HepG2 (cell line): Measurements from ENCODE around the gene CSDE1. TPM values are rescaled to one million over a fixed set of nuclear protein-coding genes. Genes with fewer than 3 reads are reported as not detected.

Experiments used
- ATF7-NPFF ChIP-seq: sonication (generic); formaldehyde crosslinking; IDR thresholded peaks from 2 replicates; pipeline ENCODE4 v1.8.1; 2023; ENCODE audit warnings: mild to moderate bottlenecking, low read depth, missing genetic modification reagents, moderate library complexity
- BRD4 ChIP-seq: sonication (generic); formaldehyde crosslinking; IDR thresholded peaks from 2 replicates; pipeline ENCODE4 v1.4.0; 2020; ENCODE audit warnings: missing genetic modification reagents
- DMAP1 ChIP-seq: IDR thresholded peaks from 2 replicates; pipeline ENCODE4 v1.6.1; 2016
- DPF2 ChIP-seq: sonication (generic); formaldehyde crosslinking; IDR thresholded peaks from 2 replicates; pipeline ENCODE4 v1.4.0; 2020; ENCODE audit warnings: mild to moderate bottlenecking, low read depth, missing genetic modification reagents, borderline replicate concordance
- HOXA3 ChIP-seq: sonication (generic); formaldehyde crosslinking; IDR thresholded peaks from 2 replicates; pipeline ENCODE4 v1.5.0; 2020; ENCODE audit warnings: missing genetic modification reagents
- KMT2B ChIP-seq: IDR thresholded peaks from 2 replicates; pipeline ENCODE4 v1.6.1; 2016; ENCODE audit warnings: missing genetic modification reagents, missing compliant biosample characterization
- MBD4 ChIP-seq: IDR thresholded peaks from 2 replicates; pipeline ENCODE4 v1.6.1; 2012; ENCODE audit warnings: low read length, inconsistent platforms, borderline replicate concordance
- MYNN ChIP-seq: sonication (generic); formaldehyde crosslinking; IDR thresholded peaks from 2 replicates; pipeline ENCODE4 v1.4.0; 2020; ENCODE audit warnings: mild to moderate bottlenecking, low read depth, missing genetic modification reagents
- RORA ChIP-seq: sonication (generic); formaldehyde crosslinking; IDR thresholded peaks from 2 replicates; pipeline ENCODE4 v1.5.0; 2020; ENCODE audit warnings: mild to moderate bottlenecking, missing genetic modification reagents, moderate library complexity
- SMAD3 ChIP-seq: sonication (generic); formaldehyde crosslinking; IDR thresholded peaks from 2 replicates; pipeline ENCODE4 v1.4.0; 2020; ENCODE audit warnings: missing genetic modification reagents
- TAF15 ChIP-seq: fragments of 200-400 bp; formaldehyde crosslinking; IDR thresholded peaks from one replicate; pipeline ENCODE4 v1.6.1; 2018; ENCODE audit warnings: mild to moderate bottlenecking, low read depth, low read length; ENCODE audit not compliant: poor library complexity, severe bottlenecking
- THYN1 ChIP-seq: sonication (generic); formaldehyde crosslinking; IDR thresholded peaks from 2 replicates; pipeline ENCODE4 v1.8.1; 2023; ENCODE audit warnings: low read depth, mild to moderate bottlenecking, moderate library complexity, missing genetic modification reagents, borderline replicate concordance
- ZFP1 ChIP-seq: IDR thresholded peaks from 2 replicates; pipeline ENCODE4 v1.6.1; 2016
- ZNF121 ChIP-seq: sonication (generic); formaldehyde crosslinking; IDR thresholded peaks from 2 replicates; pipeline ENCODE4 v1.5.0; 2020; ENCODE audit warnings: mild to moderate bottlenecking, missing genetic modification reagents
- ZNF253 ChIP-seq: sonication (generic); formaldehyde crosslinking; IDR thresholded peaks from 2 replicates; pipeline ENCODE4 v1.8.0; 2022; ENCODE audit warnings: mild to moderate bottlenecking, missing genetic modification reagents, borderline replicate concordance
- ZNF264 ChIP-seq: sonication (generic); formaldehyde crosslinking; IDR thresholded peaks from 2 replicates; pipeline ENCODE4 v1.4.0; 2020; ENCODE audit warnings: missing genetic modification reagents
- ZNF333 ChIP-seq: sonication (generic); formaldehyde crosslinking; IDR thresholded peaks from 2 replicates; pipeline ENCODE4 v1.4.0; 2020; ENCODE audit warnings: mild to moderate bottlenecking, missing genetic modification reagents, borderline replicate concordance
- ZNF598 ChIP-seq: sonication (generic); formaldehyde crosslinking; IDR thresholded peaks from 2 replicates; pipeline ENCODE4 v1.5.1; 2020; ENCODE audit warnings: mild to moderate bottlenecking, missing genetic modification reagents, borderline replicate concordance
- ZNF790 ChIP-seq: sonication (generic); formaldehyde crosslinking; IDR thresholded peaks from 2 replicates; pipeline ENCODE4 v1.8.0; 2022; ENCODE audit warnings: missing genetic modification reagents, mild to moderate bottlenecking, borderline replicate concordance
- ZSCAN30 ChIP-seq: sonication (generic); formaldehyde crosslinking; IDR thresholded peaks from 2 replicates; pipeline ENCODE4 v1.5.0; 2020; ENCODE audit warnings: mild to moderate bottlenecking, missing genetic modification reagents
- polyA plus RNA-seq, 8 experiments: library from polyadenylated mRNA; depleted of rRNA in 3 of 8; stranded (reverse) in 7 of 8; unstranded in 1 of 8; fragments of >200 nt; fragmentation: Illumina TruSeq in 4 of 8; extraction: Trizol in 4 of 8; gene quantifications; 2 replicates each; pipeline versions ENCODE4 v1.2.1 to v1.2.3, GENCODE V29; 2011 to 2016; ENCODE audit warnings: low read depth in 4 of 8, missing spikeins in 1 of 8, mixed read lengths in 1 of 8; ENCODE audit not compliant: insufficient read depth in 1 of 8
- total RNA-seq, 5 experiments: library from RNA; depleted of rRNA; stranded (reverse); fragments of >200 nt; fragmentation: Illumina TruSeq; extraction: Trizol; gene quantifications; 2 replicates each; pipeline ENCODE4 v1.2.3, GENCODE V29; 2016; ENCODE audit warnings: low read depth in 1 of 5
- TF ChIP-seq, protein P1 (sequence below): IDR thresholded peaks from 2 replicates; pipeline ENCODE4 v1.6.1; 2016; ENCODE audit warnings: missing compliant biosample characterization, missing genetic modification reagents, borderline replicate concordance
- TF ChIP-seq, protein P2 (sequence below): IDR thresholded peaks from 2 replicates; pipeline ENCODE4 v1.6.1; 2016; ENCODE audit warnings: mild to moderate bottlenecking
- TF ChIP-seq, protein P3 (sequence below): IDR thresholded peaks from 2 replicates; pipeline ENCODE4 v1.6.1; 2016

The CSDE1 gene
- total and polyA plus RNA-seq, 2 of the 13 experiments (the other 11 are each of a cell fraction or from before 2014, with no cell fraction given), result 150 to 313 TPM

DNA sequence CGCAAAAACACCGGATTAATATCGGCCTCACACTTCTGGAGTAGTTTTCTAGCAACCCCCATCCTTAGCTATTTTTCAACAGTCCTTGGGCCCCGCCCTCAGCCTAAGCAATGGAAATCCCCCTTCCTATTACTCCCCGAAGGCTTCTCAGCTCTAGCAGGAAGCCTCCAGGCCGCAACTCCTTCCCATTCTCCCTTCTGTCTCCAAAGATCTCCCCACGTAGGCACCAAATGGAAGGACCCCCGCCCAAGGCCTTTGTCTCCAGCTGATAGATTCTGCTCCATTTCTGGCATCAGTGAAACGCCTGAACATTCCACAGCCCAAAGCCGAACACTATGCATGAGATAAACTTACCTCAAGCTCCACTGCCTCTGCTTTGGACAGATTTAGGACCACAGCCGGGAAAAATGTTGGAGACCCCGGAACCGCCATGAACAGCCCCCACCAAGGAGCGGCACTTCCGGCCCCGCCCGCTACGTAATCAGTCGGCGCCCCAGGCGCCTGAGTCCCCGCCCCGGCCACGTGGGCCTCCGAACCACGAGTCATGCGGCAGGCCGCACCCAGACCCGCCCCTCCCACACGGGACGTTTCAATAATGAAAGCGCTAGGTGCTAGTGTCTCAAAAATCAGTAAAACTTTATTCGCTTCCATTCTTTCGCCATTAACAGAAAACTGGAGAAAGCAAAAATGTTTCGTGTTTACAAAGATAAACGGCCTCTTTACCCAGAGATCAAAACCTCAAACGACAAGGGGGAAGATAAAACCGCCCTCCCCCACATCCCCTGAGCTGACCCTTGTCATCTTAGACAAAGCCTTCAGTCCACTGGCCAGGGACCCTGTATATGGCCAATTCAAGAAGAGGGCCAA lies 41.2 kb downstream of the CSDE1 start, which contains the start of gene NRAS (continued):
- TF ChIP-seq, protein P1, sequence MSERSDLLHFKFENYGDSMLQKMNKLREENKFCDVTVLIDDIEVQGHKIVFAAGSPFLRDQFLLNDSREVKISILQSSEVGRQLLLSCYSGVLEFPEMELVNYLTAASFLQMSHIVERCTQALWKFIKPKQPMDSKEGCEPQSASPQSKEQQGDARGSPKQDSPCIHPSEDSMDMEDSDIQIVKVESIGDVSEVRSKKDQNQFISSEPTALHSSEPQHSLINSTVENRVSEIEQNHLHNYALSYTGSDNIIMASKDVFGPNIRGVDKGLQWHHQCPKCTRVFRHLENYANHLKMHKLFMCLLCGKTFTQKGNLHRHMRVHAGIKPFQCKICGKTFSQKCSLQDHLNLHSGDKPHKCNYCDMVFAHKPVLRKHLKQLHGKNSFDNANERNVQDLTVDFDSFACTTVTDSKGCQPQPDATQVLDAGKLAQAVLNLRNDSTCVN (CRISPR knock-in tag), result 0 out of 2 replicates have a peak, but pooled peaks have one; percentile 37
- TF ChIP-seq MBD4 (peak; percentile 84), ZNF333 (CRISPR knock-in tag) (0 out of 2 replicates have a peak, but pooled peaks have one; percentile 44), ZSCAN30 (peak; percentile 8; the same call in 1 of the 2 replicates), DMAP1 (CRISPR knock-in tag) (peak; percentile 98), BRD4 (no peak), THYN1 (no peak), SMAD3 (0 out of 2 replicates have a peak, but pooled peaks have one; percentile 26), DPF2 (no peak), ZNF253 (CRISPR knock-in tag) (no peak), TAF15 (peak; percentile 81), ZFP1 (CRISPR knock-in tag) (no peak), KMT2B (peak; percentile 91), ZNF598 (CRISPR knock-in tag) (no peak; the same call in 1 of the 2 replicates), ATF7-NPFF (CRISPR knock-in tag) (0 out of 2 replicates have a peak, but pooled peaks have one; percentile 32), ZNF790 (0 out of 2 replicates have a peak, but pooled peaks have one; percentile 44), RORA (no peak), HOXA3 (peak; percentile 90), ZNF121 (CRISPR knock-in tag) (no peak), ZNF264 (CRISPR knock-in tag) (peak; percentile 17; the same call in 1 of the 2 replicates), MYNN (CRISPR knock-in tag) (no peak)
- TF ChIP-seq, protein P2, sequence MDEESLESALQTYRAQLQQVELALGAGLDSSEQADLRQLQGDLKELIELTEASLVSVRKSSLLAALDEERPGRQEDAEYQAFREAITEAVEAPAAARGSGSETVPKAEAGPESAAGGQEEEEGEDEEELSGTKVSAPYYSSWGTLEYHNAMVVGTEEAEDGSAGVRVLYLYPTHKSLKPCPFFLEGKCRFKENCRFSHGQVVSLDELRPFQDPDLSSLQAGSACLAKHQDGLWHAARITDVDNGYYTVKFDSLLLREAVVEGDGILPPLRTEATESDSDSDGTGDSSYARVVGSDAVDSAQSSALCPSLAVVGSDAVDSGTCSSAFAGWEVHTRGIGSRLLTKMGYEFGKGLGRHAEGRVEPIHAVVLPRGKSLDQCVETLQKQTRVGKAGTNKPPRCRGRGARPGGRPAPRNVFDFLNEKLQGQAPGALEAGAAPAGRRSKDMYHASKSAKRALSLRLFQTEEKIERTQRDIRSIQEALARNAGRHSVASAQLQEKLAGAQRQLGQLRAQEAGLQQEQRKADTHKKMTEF (CRISPR knock-in tag), result peak; percentile 91
- TF ChIP-seq, protein P3, sequence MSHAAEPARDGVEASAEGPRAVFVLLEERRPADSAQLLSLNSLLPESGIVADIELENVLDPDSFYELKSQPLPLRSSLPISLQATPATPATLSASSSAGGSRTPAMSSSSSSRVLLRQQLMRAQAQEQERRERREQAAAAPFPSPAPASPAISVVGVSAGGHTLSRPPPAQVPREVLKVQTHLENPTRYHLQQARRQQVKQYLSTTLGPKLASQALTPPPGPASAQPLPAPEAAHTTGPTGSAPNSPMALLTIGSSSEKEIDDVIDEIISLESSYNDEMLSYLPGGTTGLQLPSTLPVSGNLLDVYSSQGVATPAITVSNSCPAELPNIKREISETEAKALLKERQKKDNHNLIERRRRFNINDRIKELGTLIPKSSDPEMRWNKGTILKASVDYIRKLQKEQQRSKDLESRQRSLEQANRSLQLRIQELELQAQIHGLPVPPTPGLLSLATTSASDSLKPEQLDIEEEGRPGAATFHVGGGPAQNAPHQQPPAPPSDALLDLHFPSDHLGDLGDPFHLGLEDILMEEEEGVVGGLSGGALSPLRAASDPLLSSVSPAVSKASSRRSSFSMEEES, result peak; percentile 90
